SK-N-MC (cell line): ENCODE measurements around the gene CTRL.

Experiments
- DNase-seq: peaks from one replicate; pipeline ENCODE4 v3.0.0-alpha.2; 2011; ENCODE audit warnings: low read depth, low spot score
- H3K27ac ChIP-seq: fragments of 200-600 bp; sonication (generic); 2 replicates; pipeline ENCODE4 v1.5.1; 2016; ENCODE audit warnings: mixed run types
- H3K36me3 ChIP-seq: fragments of 200-600 bp; sonication (generic); 2 replicates; pipeline ENCODE4 v1.6.1; 2017; ENCODE audit warnings: antibody characterized with exemption, low read length, mixed read lengths; ENCODE audit not compliant: insufficient read depth
- H3K4me3 ChIP-seq: fragments of 200-600 bp; sonication (generic); 2 replicates; pipeline ENCODE4 v1.5.1; 2016
- H3K9ac ChIP-seq: fragments of 200-600 bp; sonication (generic); 2 replicates; pipeline ENCODE4 v1.8.0; 2017; ENCODE audit warnings: mixed run types, mixed read lengths; ENCODE audit not compliant: insufficient read length
- H3K9me3 ChIP-seq: fragments of 200-600 bp; sonication (generic); 2 replicates; pipeline ENCODE4 v1.6.1; 2017; ENCODE audit warnings: low read depth, mild to moderate bottlenecking, antibody characterized with exemption, low read length, moderate library complexity, mixed read lengths
- EZH2 ChIP-seq: fragments of 200-600 bp; sonication (generic); IDR thresholded peaks from one replicate; pipeline ENCODE4 v1.6.1; 2017; ENCODE audit warnings: antibody characterized with exemption
- FOXP2 ChIP-seq: optimal IDR thresholded peaks from 2 replicates; pipeline ENCODE3; 2011; ENCODE audit warnings: mild to moderate bottlenecking, moderate library complexity; ENCODE audit not compliant: insufficient read depth; ENCODE audit errors: extremely low read length, control extremely low read depth
- POLR2AphosphoS5 ChIP-seq: IDR thresholded peaks from 2 replicates; pipeline ENCODE4 v1.6.1; 2012; ENCODE audit warnings: mild to moderate bottlenecking, low read depth, low read length, borderline replicate concordance

Gene CTRL

DNA sequence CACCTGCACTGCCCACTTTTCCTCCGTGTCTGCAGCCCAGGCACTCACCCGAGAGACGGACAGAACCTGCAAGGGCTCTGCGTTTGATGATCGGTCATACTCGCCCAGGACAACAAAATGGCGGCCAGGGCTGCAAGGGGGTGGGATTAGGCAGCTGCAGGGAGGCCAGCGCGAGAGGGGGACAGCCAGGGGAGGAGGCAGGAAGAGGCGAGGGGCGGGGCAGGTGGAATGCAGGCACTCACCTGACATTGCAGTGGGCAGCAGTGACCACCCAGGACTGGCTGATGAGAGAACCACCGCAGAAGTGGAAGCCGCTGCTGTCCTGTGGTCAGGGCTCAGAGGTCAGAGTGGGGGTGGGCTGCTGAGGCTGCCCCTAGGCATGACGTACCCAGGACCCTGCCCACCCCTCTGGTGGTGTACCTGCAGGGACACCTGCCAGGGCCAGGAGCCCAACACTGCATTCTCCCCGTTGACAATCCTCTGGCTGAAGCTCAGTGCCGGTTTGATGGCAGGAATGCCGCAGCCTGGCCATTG lies 917 bp downstream of the CTRL start:
- Histone ChIP-seq H3K4me3 (no peak overlapping the region), H3K9me3 (no peaks in the 10 kb centered on the region), H3K9ac (no peak overlapping the region), H3K36me3 (no peaks in the 10 kb centered on the region), H3K27ac (no peak overlapping the region)
- DNase-seq = no peak
- TF ChIP-seq FOXP2 (no peak), POLR2AphosphoS5 (no peak), EZH2 (no peak)

DNA sequence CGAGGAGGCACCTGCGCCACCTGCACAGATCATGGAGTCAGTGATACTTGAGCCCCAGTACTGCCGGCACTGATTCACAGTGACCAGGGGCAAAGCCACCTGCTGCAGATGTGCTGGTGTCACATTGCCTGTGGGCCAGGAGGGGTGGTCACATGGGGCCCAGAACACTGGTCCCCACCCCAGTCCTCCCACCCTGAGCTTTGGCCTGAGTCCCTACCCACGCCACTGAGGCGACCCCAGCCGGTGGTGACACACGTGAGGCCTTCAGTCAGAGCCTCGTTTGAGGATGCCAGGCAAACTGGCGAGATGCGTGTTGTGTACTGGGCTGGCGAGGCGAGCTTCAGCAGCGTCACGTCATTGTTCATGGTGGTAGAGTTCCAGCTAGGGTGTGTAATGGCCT lies 1.5 kb downstream of the CTRL start:
- no peak for DNase-seq
- Histone ChIP-seq H3K36me3 (no peaks in the 10 kb centered on the region), H3K27ac (no peak overlapping the region), H3K4me3 (no peak overlapping the region), H3K9me3 (no peaks in the 10 kb centered on the region), H3K9ac (no peak overlapping the region)
- TF ChIP-seq EZH2 (no peak), FOXP2 (no peak), POLR2AphosphoS5 (no peak)

DNA sequence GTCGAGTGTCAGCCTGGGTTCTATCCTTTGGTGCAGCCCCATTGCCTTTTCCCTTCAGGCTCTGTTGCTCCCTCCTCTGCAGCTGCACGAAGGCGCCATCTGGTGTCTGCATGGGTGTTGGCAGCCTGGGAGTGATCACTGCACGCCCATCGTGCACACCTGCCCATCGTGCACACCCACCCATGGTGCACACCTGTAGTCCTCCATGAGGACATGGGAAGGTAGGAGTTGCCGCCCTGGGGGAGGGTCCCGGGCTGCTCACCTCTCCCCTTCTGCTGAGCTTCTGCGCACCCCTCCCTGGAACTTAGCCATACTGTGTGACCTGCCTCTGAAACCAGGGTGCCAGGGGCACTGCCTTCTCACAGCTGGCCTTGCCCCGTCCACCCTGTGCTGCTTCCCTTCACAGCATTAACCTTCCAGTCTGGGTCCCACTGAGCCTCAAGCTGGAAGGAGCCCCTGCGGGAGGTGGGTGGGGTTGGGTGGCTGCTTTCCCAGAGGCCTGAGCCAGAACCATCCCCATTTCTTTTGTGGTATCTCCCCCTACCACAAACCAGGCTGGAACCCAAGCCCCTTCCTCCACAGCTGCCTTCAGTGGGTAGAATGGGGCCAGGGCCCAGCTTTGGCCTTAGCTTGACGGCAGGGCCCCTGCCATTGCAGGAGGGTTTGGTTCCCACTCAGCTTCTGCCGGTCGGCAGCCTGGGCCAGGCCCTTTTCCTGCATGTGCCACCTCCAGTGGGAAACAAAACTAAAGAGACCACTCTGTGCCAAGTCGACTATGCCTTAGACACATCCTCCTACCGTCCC lies 2.9 kb downstream of the CTRL start:
- no peaks in the 10 kb centered on the region for H3K36me3 ChIP-seq
- no peaks in the 10 kb centered on the region for H3K9me3 ChIP-seq
- H3K27ac ChIP-seq = no peak overlapping the region
- TF ChIP-seq FOXP2 = no peak
- no peak overlapping the region for H3K9ac ChIP-seq
- H3K4me3 ChIP-seq = no peak overlapping the region
- DNase-seq = no peak

DNA sequence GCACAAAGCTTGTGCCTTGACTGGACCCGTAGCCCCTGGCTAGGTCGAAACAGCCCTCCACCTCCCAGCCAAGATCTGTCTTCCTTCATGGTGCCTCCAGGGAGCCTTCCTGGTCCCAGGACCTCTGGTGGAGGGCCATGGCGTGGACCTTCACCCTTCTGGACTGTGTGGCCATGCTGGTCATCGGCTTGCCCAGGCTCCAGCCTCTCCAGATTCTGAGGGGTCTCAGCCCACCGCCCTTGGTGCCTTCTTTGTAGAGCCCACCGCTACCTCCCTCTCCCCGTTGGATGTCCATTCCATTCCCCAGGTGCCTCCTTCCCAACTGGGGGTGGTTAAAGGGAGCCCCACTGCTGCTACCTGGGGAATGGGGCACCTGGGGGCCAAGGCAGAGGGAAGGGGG lies 3.5 kb downstream of the CTRL start:
- no peak for DNase-seq
- H3K9ac ChIP-seq = no peak overlapping the region
- no peak overlapping the region for H3K4me3 ChIP-seq
- H3K9me3 ChIP-seq = no peaks in the 10 kb centered on the region
- no peak overlapping the region for H3K27ac ChIP-seq
- no peak for TF ChIP-seq FOXP2
- H3K36me3 ChIP-seq = no peaks in the 10 kb centered on the region

DNA sequence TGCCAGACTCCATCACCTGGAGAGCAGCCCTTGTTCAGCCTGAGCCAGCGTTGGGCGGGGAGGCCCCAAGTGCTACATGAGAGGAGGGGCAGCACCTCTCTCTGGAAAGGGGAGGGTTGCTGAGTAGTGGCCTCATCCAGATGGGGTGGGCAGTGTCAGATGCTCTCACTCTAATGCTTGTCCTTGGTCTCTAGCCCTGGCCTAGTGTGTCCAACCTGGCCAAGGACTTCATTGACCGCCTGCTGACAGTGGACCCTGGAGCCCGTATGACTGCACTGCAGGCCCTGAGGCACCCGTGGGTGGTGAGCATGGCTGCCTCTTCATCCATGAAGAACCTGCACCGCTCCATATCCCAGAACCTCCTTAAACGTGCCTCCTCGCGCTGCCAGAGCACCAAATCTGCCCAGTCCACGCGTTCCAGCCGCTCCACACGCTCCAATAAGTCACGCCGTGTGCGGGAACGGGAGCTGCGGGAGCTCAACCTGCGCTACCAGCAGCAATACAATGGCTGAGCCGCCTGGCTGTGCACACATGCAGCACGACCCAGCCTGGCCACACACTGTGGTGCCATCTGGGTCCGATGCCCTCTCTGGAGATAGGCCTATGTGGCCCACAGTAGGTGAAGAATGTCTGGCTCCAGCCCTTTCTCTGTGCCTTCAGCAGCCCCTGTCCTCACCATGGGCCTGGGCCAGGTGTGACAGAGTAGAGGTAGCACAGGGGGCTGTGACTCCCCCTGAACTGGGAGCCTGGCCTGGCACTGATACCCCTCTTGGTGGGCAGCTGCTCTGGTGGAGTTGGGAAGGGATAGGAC lies 4.3 kb downstream of the CTRL start:
- H3K27ac ChIP-seq = no peak overlapping the region
- DNase-seq = no peak
- no peak for TF ChIP-seq EZH2
- TF ChIP-seq POLR2AphosphoS5 = no peak
- TF ChIP-seq FOXP2 = no peak
- no peaks in the 10 kb centered on the region for H3K9me3 ChIP-seq
- no peaks in the 10 kb centered on the region for H3K36me3 ChIP-seq
- no peak overlapping the region for H3K4me3 ChIP-seq
- H3K9ac ChIP-seq = no peak overlapping the region

DNA sequence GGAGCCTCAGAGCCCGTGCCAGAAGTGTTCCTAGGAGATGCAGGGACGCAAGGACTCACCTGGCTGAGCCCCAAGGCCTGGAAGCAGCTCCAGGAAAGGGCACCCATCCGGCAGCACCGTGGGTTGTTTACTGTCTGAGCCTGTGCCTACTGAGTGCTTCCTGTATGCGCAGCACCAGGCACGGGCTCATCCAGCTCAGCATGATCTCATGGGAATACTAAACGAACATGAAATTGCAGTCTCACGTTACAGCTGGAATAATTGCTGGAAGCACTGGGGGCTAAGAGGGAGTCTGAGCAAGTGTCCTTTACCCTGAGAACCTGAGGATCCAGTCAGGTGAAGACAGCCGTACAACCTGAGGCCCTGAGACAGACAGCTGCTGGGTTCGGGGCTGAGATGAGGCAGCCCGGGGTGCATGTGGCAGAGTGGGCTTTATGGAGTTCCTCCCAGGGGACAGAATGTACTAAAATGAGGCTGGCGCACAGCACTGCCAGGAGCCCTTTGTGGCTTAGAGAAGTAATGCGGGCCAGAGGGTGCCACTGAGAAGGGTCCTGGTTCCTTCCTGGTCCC lies 5.4 kb downstream of the CTRL start:
- no peak overlapping the region for H3K9ac ChIP-seq
- no peaks in the 10 kb centered on the region for H3K36me3 ChIP-seq
- no peak for DNase-seq
- no peak overlapping the region for H3K4me3 ChIP-seq
- H3K9me3 ChIP-seq = no peaks in the 10 kb centered on the region
- no peak for TF ChIP-seq EZH2
- H3K27ac ChIP-seq = no peak overlapping the region

DNA sequence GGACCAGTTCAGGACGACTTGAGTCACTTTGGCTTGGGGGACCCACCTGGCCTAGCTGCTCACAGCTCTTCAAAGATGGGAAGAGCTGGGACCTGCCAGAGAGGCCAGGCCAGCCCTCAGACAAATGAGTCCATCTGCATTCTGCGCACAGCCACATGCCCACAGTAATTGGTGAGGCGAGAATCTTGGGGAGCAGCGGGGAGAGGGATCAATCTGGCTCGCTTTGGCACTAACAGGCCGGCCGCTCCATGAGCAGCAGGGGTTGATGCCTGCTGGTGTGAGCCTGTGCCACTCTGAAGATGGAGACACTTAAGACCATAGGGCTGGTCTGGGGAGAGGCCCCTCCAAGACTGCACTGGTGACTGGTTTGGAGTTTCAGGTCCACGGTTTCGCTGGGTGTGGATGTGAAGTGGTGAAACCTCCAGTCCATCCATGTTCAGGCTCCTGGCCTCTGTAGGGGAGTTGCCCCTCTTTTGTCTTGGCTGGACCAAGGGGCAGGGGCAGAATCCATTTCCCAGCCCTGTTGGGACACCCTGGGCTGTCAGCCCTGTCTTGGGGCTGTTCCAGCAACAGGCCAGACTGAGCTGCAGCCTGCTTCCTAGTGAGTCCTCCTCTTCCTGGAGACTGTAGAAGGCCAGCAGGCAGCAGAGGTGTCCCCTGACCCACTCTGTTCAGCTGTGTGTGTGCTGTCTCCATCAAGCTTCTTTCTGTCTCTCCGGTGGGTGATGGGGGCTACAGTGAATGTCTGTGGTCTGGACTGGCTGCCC lies 7.3 kb downstream of the CTRL start:
- no peak for TF ChIP-seq EZH2
- TF ChIP-seq FOXP2 = no peak
- TF ChIP-seq POLR2AphosphoS5 = no peak
- no peak overlapping the region for H3K27ac ChIP-seq
- DNase-seq = no peak

DNA sequence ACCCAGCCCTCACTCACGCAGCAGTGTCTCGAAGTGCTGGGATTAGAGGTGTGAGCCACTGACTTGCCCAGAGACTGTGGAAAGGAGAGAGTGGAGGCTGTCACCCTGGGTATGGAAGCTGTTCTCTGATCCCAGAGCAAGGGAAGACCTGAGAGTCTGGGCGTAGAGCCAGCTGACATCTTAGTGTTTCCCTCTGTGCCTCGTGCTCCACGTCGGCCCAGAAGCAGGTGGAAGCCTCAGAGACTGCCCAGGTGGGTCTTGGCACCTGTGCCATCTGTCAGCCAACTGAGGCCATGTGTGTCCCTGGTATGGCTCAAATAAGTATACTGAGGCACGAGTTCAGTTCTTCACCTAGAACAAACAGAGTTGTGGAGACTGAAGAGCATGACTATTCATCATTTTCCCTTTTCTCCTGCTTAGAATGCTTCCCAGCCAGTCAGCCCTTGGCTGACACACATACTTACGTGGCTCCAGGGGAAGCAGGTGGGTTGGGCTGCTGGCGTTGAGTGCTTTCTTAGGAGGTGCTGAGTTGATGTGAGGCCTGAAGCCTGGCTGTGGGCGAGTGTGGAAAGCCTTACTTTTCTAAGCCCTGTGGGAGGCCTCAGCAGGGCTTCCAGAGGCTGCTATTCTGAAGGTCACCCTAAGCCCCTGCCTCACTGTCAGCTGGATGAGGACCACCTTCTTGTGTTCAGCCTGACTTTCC lies 8.1 kb downstream of the CTRL start:
- H3K4me3 ChIP-seq = no peak overlapping the region
- no peaks in the 10 kb centered on the region for H3K36me3 ChIP-seq
- no peak for DNase-seq
- no peak overlapping the region for H3K9ac ChIP-seq
- TF ChIP-seq POLR2AphosphoS5 (no peak), EZH2 (no peak), FOXP2 (no peak)
- H3K9me3 ChIP-seq = no peaks in the 10 kb centered on the region
- H3K27ac ChIP-seq = no peak overlapping the region

More for the DNA sequence above, 7.3 kb downstream of the CTRL start:
- Histone ChIP-seq H3K36me3 (no peaks in the 10 kb centered on the region), H3K9ac (no peak overlapping the region), H3K9me3 (no peaks in the 10 kb centered on the region), H3K4me3 (no peak overlapping the region)
